Measurements from ENCODE around the gene MTIF2.

MTIF2 gene

GRCh38 chr2:55231546-55232083 lies 37.4 kb downstream of the MTIF2 start:
- H3K27me3 ChIP-seq (ENCODE audit: control insufficient read depth, low read length): no peaks in the 10 kb centered on the region
- no peak for TF ChIP-seq CTCF (IDR thresholded peaks at IDR 0.05; ENCODE audit: low read depth, low read length, poor library complexity, severe bottlenecking)
- no peak for TF ChIP-seq EZH2phosphoT487 (IDR thresholded peaks at IDR 0.05; ENCODE audit: borderline replicate concordance, low read length)
- H3K9me2 ChIP-seq (replicated peaks; ENCODE audit: control insufficient read depth, low read length): no peaks in the 10 kb centered on the region
- peak overlapping the region; percentile 99 for H3K4me3 ChIP-seq (ENCODE audit: low read length)
- peak overlapping the region; percentile 88 for H3K27ac ChIP-seq (ENCODE audit: low read depth, low read length)
- H3K9me3 ChIP-seq (ENCODE audit: control insufficient read depth, insufficient read depth, low read length): no peaks in the 10 kb centered on the region
- H3F3A ChIP-seq (ENCODE audit: control insufficient read depth, insufficient read depth): peaks cover 40% of the 10 kb centered on the region
- H3K4me1 ChIP-seq (ENCODE audit: control insufficient read depth, low read length): peaks cover 49% of the 10 kb centered on the region
- H4K20me1 ChIP-seq (ENCODE audit: control insufficient read depth, insufficient read depth, low read depth, low read length): peaks cover 4% of the 10 kb centered on the region
- peaks cover 60% of the 10 kb centered on the region for H3K36me3 ChIP-seq (ENCODE audit: control insufficient read depth, low read length)
- peak overlapping the region; percentile 88 for H3K4me2 ChIP-seq (ENCODE audit: low read length)
- H3K79me2 ChIP-seq (ENCODE audit: control insufficient read depth, low read length): peaks cover 80% of the 10 kb centered on the region

- H3K4me3 ChIP-seq (ENCODE audit: low read length): peak overlapping the region; percentile 99; the same call in 1 of the 2 replicates
- H3K27me3 ChIP-seq (ENCODE audit: control insufficient read depth, low read length): no peaks in the 10 kb centered on the region
- H3K79me2 ChIP-seq (ENCODE audit: control insufficient read depth, low read length): peaks cover 84% of the 10 kb centered on the region
- TF ChIP-seq EZH2phosphoT487 (IDR thresholded peaks at IDR 0.05; ENCODE audit: borderline replicate concordance, low read length): no peak
- no peak for TF ChIP-seq CTCF (IDR thresholded peaks at IDR 0.05; ENCODE audit: low read depth, low read length, poor library complexity, severe bottlenecking)
- H3F3A ChIP-seq (ENCODE audit: control insufficient read depth, insufficient read depth): peaks cover 34% of the 10 kb centered on the region
- H3K4me2 ChIP-seq (ENCODE audit: low read length): peak overlapping the region; percentile 88
- H3K9me2 ChIP-seq (replicated peaks; ENCODE audit: control insufficient read depth, low read length): no peaks in the 10 kb centered on the region
- peaks cover 4% of the 10 kb centered on the region for H4K20me1 ChIP-seq (ENCODE audit: control insufficient read depth, insufficient read depth, low read depth, low read length)
- no peak overlapping the region for H3K27ac ChIP-seq (ENCODE audit: low read depth, low read length)
- peaks cover 49% of the 10 kb centered on the region for H3K36me3 ChIP-seq (ENCODE audit: control insufficient read depth, low read length)
- H3K4me1 ChIP-seq (ENCODE audit: control insufficient read depth, low read length): peaks cover 47% of the 10 kb centered on the region
- no peaks in the 10 kb centered on the region for H3K9me3 ChIP-seq (ENCODE audit: control insufficient read depth, insufficient read depth, low read length)
These were observed 38.5 kb downstream of the MTIF2 start for GRCh38 chr2:55230551-55230950.

- no peak overlapping the region for H3K4me2 ChIP-seq (ENCODE audit: low read length)
- H3F3A ChIP-seq (ENCODE audit: control insufficient read depth, insufficient read depth): peaks cover 21% of the 10 kb centered on the region
- peaks cover 1% of the 10 kb centered on the region for H4K20me1 ChIP-seq (ENCODE audit: control insufficient read depth, insufficient read depth, low read depth, low read length)
- TF ChIP-seq CTCF (IDR thresholded peaks at IDR 0.05; ENCODE audit: low read depth, low read length, poor library complexity, severe bottlenecking) (no peak), EZH2phosphoT487 (IDR thresholded peaks at IDR 0.05; ENCODE audit: borderline replicate concordance, low read length) (no peak)
- H3K4me3 ChIP-seq (ENCODE audit: low read length): no peak overlapping the region
- no peak overlapping the region for H3K27ac ChIP-seq (ENCODE audit: low read depth, low read length)
- peaks cover 37% of the 10 kb centered on the region for H3K4me1 ChIP-seq (ENCODE audit: control insufficient read depth, low read length)
- peaks cover 82% of the 10 kb centered on the region for H3K79me2 ChIP-seq (ENCODE audit: control insufficient read depth, low read length)
- no peaks in the 10 kb centered on the region for H3K9me2 ChIP-seq (replicated peaks; ENCODE audit: control insufficient read depth, low read length)
- no peaks in the 10 kb centered on the region for H3K27me3 ChIP-seq (ENCODE audit: control insufficient read depth, low read length)
- no peaks in the 10 kb centered on the region for H3K9me3 ChIP-seq (ENCODE audit: control insufficient read depth, insufficient read depth, low read length)
- H3K36me3 ChIP-seq (ENCODE audit: control insufficient read depth, low read length): peaks cover 36% of the 10 kb centered on the region
These were observed 39.8 kb downstream of the MTIF2 start for GRCh38 chr2:55229221-55229620.
